Fibroblast of the aortic adventitia (primary cell): ENCODE results near the gene PLEKHG4B. TPM values are rescaled to one million over a fixed set of nuclear protein-coding genes. Genes with fewer than 3 reads are reported as not detected.
"Not testable (repeated sequence)": the region's sequence is repeated elsewhere in the genome, so short reads cannot be mapped to it uniquely, and the experiment has no call there.

ENCODE experiments used
- DNase-seq: peaks from one replicate; pipeline ENCODE4 v3.0.0-alpha.2; 2010; ENCODE audit warnings: low read depth
- H3K4me3 ChIP-seq: 2 replicates; pipeline ENCODE4 v1.5.1; 2011; ENCODE audit warnings: low read depth, mild to moderate bottlenecking, control low read depth, low read length, moderate library complexity
- CTCF ChIP-seq: IDR thresholded peaks from 2 replicates; pipeline ENCODE4 v1.5.1; 2011; ENCODE audit warnings: mild to moderate bottlenecking, low read length, control low read depth, inconsistent platforms; ENCODE audit not compliant: insufficient read depth
- total RNA-seq: library from RNA; depleted of rRNA; stranded (reverse); fragments of >200 nt; gene quantifications from 2 replicates; pipeline ENCODE4 v1.2.3, GENCODE V29; 2012; ENCODE audit warnings: low replicate concordance

The PLEKHG4B gene
- total RNA-seq, 1 donor, result not detected

GRCh38 chr5:195401-196160 is 103.6 kb downstream of the PLEKHG4B start:
- TF ChIP-seq CTCF, result no peak
- no peak overlapping the region for H3K4me3 ChIP-seq
- no peak for DNase-seq

- no peak for DNase-seq
- no peak overlapping the region for H3K4me3 ChIP-seq
- TF ChIP-seq CTCF, result no peak
Observed at GRCh38 chr5:196350-196749, 104.4 kb downstream of the PLEKHG4B start.

GRCh38 chr5:197031-197430 is 105.1 kb downstream of the PLEKHG4B start:
- not testable (repeated sequence) for H3K4me3 ChIP-seq, DNase-seq

- no peak overlapping the region for H3K4me3 ChIP-seq
- TF ChIP-seq CTCF, result no peak
- no peak for DNase-seq
Observed at GRCh38 chr5:197892-198489, 106.0 kb downstream of the PLEKHG4B start.

GRCh38 chr5:198516-199196 is 106.7 kb downstream of the PLEKHG4B start:
- TF ChIP-seq CTCF, result no peak
- DNase-seq, result no peak
- H3K4me3 ChIP-seq, result no peak overlapping the region

- DNase-seq, result no peak
- no peak overlapping the region for H3K4me3 ChIP-seq
- TF ChIP-seq CTCF, result no peak
Observed at GRCh38 chr5:199197-199949, 107.4 kb downstream of the PLEKHG4B start.
